Astrocyte of the spinal cord (primary cell): ENCODE results near the gene SMARCA4.
"Not testable (repeated sequence)": the region's sequence is repeated elsewhere in the genome, so short reads cannot be mapped to it uniquely, and the experiment has no call there.

ENCODE experiments used
- DNase-seq: peaks from one replicate; pipeline ENCODE4 v3.0.0; 2011; ENCODE audit warnings: low read depth, low spot score
- H3K4me3 ChIP-seq: 2 replicates; pipeline ENCODE4 v1.5.1; 2011; ENCODE audit warnings: low read depth, mild to moderate bottlenecking, low read length, moderate library complexity
- CTCF ChIP-seq: IDR thresholded peaks from 2 replicates; pipeline ENCODE4 v1.5.1; 2012; ENCODE audit warnings: low read depth, mild to moderate bottlenecking, low read length, inconsistent platforms
- in situ Hi-C: cut with HindIII; loops from 2 replicates; pipeline ENCODE4 v1.10.0; 2017; ENCODE audit warnings: low sequenced_read_pairs

SMARCA4 gene

GRCh38 chr19:11078893-11079292 is 118.1 kb downstream of the SMARCA4 start:
- H3K4me3 ChIP-seq: no peak overlapping the region
- TF ChIP-seq CTCF: no peak
- DNase-seq: no peak
- in situ Hi-C loops: no loop called here

- DNase-seq: no peak
- in situ Hi-C loops: no loop called here
- H3K4me3 ChIP-seq: no peak overlapping the region
- no peak for TF ChIP-seq CTCF
These were observed 119.2 kb downstream of the SMARCA4 start for GRCh38 chr19:11079999-11080398.

- no peak for DNase-seq
- H3K4me3 ChIP-seq: no peak overlapping the region
- in situ Hi-C loops: no loop called here
These were observed 127.2 kb downstream of the SMARCA4 start for GRCh38 chr19:11087870-11088505.

GRCh38 chr19:11088506-11089253 is 127.8 kb downstream of the SMARCA4 start:
- no peak for TF ChIP-seq CTCF
- DNase-seq: peak; percentile 26
- in situ Hi-C loops: no loop called here
- peak overlapping the region; percentile 97 for H3K4me3 ChIP-seq

More at GRCh38 chr19:11087870-11088505, 127.2 kb downstream of the SMARCA4 start:
- TF ChIP-seq CTCF: no peak

GRCh38 chr19:11089254-11090013 is 128.6 kb downstream of the SMARCA4 start, which contains the start of gene LDLR:
Gene LDLR, plus strand, starts transcription at chr19:11089463. Its CDS starts 86 bp downstream, at chr19:11089549.
- peak within 1 kb of the TSS; percentile 97 for H3K4me3 ChIP-seq
- peak; percentile 96 for DNase-seq
- in situ Hi-C loops: no loop called here
- no peak for TF ChIP-seq CTCF

- H3K4me3 ChIP-seq: peak overlapping the region; percentile 97
- in situ Hi-C loops, DNase-seq: not testable (repeated sequence)
These were observed 129.1 kb downstream of the SMARCA4 start for GRCh38 chr19:11090014-11090263.
